Activated naive CD4-positive, alpha-beta T cell treated with anti-CD3 and anti-CD28 coated beads, Interleukin-2, amount 50 U/mL, for 72 hours (primary cell): ENCODE results near the gene NOS3. TPM values are rescaled to one million over a fixed set of nuclear protein-coding genes. Genes with fewer than 3 reads are reported as not detected.
"Not testable (repeated sequence)": the region's sequence is repeated elsewhere in the genome, so short reads cannot be mapped to it uniquely, and the experiment has no call there.

Source experiments
- ATAC-seq, 2 donors: fragments of 150-1000 bp; cut with Tn5 transposase; 2 replicates each; pipeline ENCODE4 v1.10.0; 2021; ENCODE audit warnings: mild to moderate bottlenecking in 2 of 2, moderate library complexity in 2 of 2
- DNase-seq, 2 donors: peaks; one replicate each; pipeline ENCODE4 v3.0.0; 2021 to 2022; ENCODE audit warnings: low spot score in 2 of 2
- H3K27ac Mint-ChIP-seq, 2 donors: one replicate each; pipeline ENCODE4 v1.8.0; 2022; ENCODE audit warnings: mild to moderate bottlenecking in 2 of 2, mixed read lengths in 2 of 2
- H3K36me3 Mint-ChIP-seq, 2 donors: one replicate each; pipeline ENCODE4 v1.8.0; 2022; ENCODE audit warnings: mixed read lengths in 2 of 2
- H3K9me3 Mint-ChIP-seq, 2 donors: one replicate each; pipeline ENCODE4 v1.8.0; 2022; ENCODE audit warnings: mixed read lengths in 2 of 2
- total RNA-seq, 2 donors: library from RNA; stranded (reverse); gene quantifications; one replicate each; pipeline ENCODE4 v1.2.3, GENCODE V29; 2022

The NOS3 gene
- total RNA-seq, 2 donors from 2014 or later, result 1.8 to 12.7 TPM

- ATAC-seq (peak; percentile 62 to 63), DNase-seq (peak; percentile 76 to 82)
- peak overlapping the region; percentile 67 to 93 for H3K27ac Mint-ChIP-seq
- peaks cover 10 to 14% of the 10 kb centered on the region in 2 donors for H3K36me3 Mint-ChIP-seq
- H3K9me3 Mint-ChIP-seq, result no peaks in the 10 kb centered on the region
Measured at GRCh38 chr7:151013733-151014497, 23.1 kb downstream of the NOS3 start.

GRCh38 chr7:151014950-151015349 lies 24.1 kb downstream of the NOS3 start:
- Mint-ChIP-seq H3K27ac (peak overlapping the region in 1 of 2 donors; percentile 67), H3K9me3 (no peaks in the 10 kb centered on the region), H3K36me3 (peaks cover 10 to 20% of the 10 kb centered on the region in 2 donors)
- ATAC-seq (peak in 1 of 2 donors; percentile 30), DNase-seq (no peak)

- Mint-ChIP-seq H3K36me3 (peaks cover 10 to 20% of the 10 kb centered on the region in 2 donors), H3K9me3 (no peaks in the 10 kb centered on the region), H3K27ac (peak overlapping the region in 1 of 2 donors; percentile 67)
- DNase-seq (no peak), ATAC-seq (no peak)
Measured at GRCh38 chr7:151015967-151016366, 25.1 kb downstream of the NOS3 start.

- Mint-ChIP-seq H3K27ac (no peak overlapping the region), H3K9me3 (no peaks in the 10 kb centered on the region), H3K36me3 (peaks cover 10 to 20% of the 10 kb centered on the region in 2 donors)
- DNase-seq, result no peak
- no peak for ATAC-seq
Measured at GRCh38 chr7:151016505-151016904, 25.7 kb downstream of the NOS3 start.

- Mint-ChIP-seq H3K36me3 (peaks cover 10 to 20% of the 10 kb centered on the region in 2 donors), H3K27ac (no peak overlapping the region), H3K9me3 (no peaks in the 10 kb centered on the region)
- no peak for DNase-seq
- ATAC-seq, result no peak
Measured at GRCh38 chr7:151016942-151017341, 26.1 kb downstream of the NOS3 start.

- no peaks in the 10 kb centered on the region for H3K9me3 Mint-ChIP-seq
- DNase-seq (no peak), ATAC-seq (no peak)
- H3K36me3 Mint-ChIP-seq, result peaks cover 9 to 20% of the 10 kb centered on the region in 2 donors
- peak overlapping the region; percentile 9 to 76 for H3K27ac Mint-ChIP-seq
Measured at GRCh38 chr7:151017370-151017952, 26.6 kb downstream of the NOS3 start.

- Mint-ChIP-seq H3K27ac (peak overlapping the region; percentile 76 to 88), H3K9me3 (no peaks in the 10 kb centered on the region), H3K36me3 (peaks cover 4 to 20% of the 10 kb centered on the region in 2 donors)
- peak; percentile 66 to 76 for ATAC-seq
- DNase-seq, result peak in 1 of 2 donors; percentile 90
Measured at GRCh38 chr7:151017953-151018420, 27.2 kb downstream of the NOS3 start.

- H3K36me3 Mint-ChIP-seq, result peaks cover 4 to 20% of the 10 kb centered on the region in 2 donors
- peak overlapping the region; percentile 76 to 88 for H3K27ac Mint-ChIP-seq
- H3K9me3 Mint-ChIP-seq, result no peaks in the 10 kb centered on the region
- DNase-seq (peak in 1 of 2 donors; percentile 43), ATAC-seq (peak; percentile 10 to 64)
Measured at GRCh38 chr7:151018421-151019129, 27.8 kb downstream of the NOS3 start.

GRCh38 chr7:151019130-151019447 lies 28.3 kb downstream of the NOS3 start:
- Mint-ChIP-seq H3K36me3 (peaks cover 4 to 18% of the 10 kb centered on the region in 2 donors), H3K27ac (no peak overlapping the region), H3K9me3 (no peaks in the 10 kb centered on the region)
- ATAC-seq (no peak), DNase-seq (no peak)

- H3K9me3 Mint-ChIP-seq, result no peaks in the 10 kb centered on the region
- no peak for DNase-seq
- H3K27ac Mint-ChIP-seq, result no peak overlapping the region
- H3K36me3 Mint-ChIP-seq, result peaks cover 4 to 13% of the 10 kb centered on the region in 2 donors
- ATAC-seq, result no peak
Measured at GRCh38 chr7:151020231-151020630, 29.4 kb downstream of the NOS3 start.

- DNase-seq (no peak), ATAC-seq (no peak)
- Mint-ChIP-seq H3K9me3 (no peaks in the 10 kb centered on the region), H3K36me3 (peaks cover 4 to 10% of the 10 kb centered on the region in 2 donors), H3K27ac (no peak overlapping the region)
Measured at GRCh38 chr7:151023232-151023631, 32.4 kb downstream of the NOS3 start.

- H3K9me3 Mint-ChIP-seq, result no peaks in the 10 kb centered on the region
- DNase-seq, result no peak
- ATAC-seq, result no peak
- H3K27ac Mint-ChIP-seq, result peak within 1 kb of the TSS; percentile 8 to 54
- peaks cover 7 to 8% of the 10 kb centered on the region in 2 donors for H3K36me3 Mint-ChIP-seq
Measured at GRCh38 chr7:151024435-151025056, 33.7 kb downstream of the NOS3 start, which contains the start of gene ATG9B. ATG9B (minus strand) TSS chr7:151024494; CDS start chr7:151024423, 71 bp downstream.

GRCh38 chr7:151025924-151026671 lies 35.3 kb downstream of the NOS3 start:
- Mint-ChIP-seq H3K27ac (peak overlapping the region in 1 of 2 donors; percentile 54), H3K9me3 (no peaks in the 10 kb centered on the region), H3K36me3 (peaks cover 6 to 7% of the 10 kb centered on the region in 2 donors)
- DNase-seq (no peak), ATAC-seq (no peak)

GRCh38 chr7:151026771-151027727 lies 36.2 kb downstream of the NOS3 start:
- not testable (repeated sequence) for H3K36me3 Mint-ChIP-seq, DNase-seq, ATAC-seq, H3K9me3 Mint-ChIP-seq
- peak overlapping the region; percentile 96 to 98 for H3K27ac Mint-ChIP-seq

GRCh38 chr7:151027728-151028130 lies 36.9 kb downstream of the NOS3 start:
- H3K36me3 Mint-ChIP-seq, ATAC-seq, DNase-seq, H3K9me3 Mint-ChIP-seq: not testable (repeated sequence)
- peak overlapping the region; percentile 96 to 98 for H3K27ac Mint-ChIP-seq
